CD14-positive monocyte (primary cell): ENCODE measurements around the gene PSD4. TPM values are rescaled to one million over a fixed set of nuclear protein-coding genes. Genes with fewer than 3 reads are reported as not detected.

ENCODE experiments used
- DNase-seq, 3 donors: peaks; one replicate each; pipeline ENCODE4 v3.0.0-alpha.2; 2011 to 2022
- H2AFZ ChIP-seq: 2 replicates; pipeline ENCODE4 v1.6.0; 2012; ENCODE audit warnings: mild to moderate bottlenecking, low read depth, low read length, inconsistent platforms; ENCODE audit not compliant: insufficient read depth, poor library complexity, severe bottlenecking
- H3K27ac ChIP-seq, 2 donors: 1 replicate in 1 of 2; 2 replicates in 1 of 2; pipeline ENCODE4 v1.5.1; 2012 to 2013; ENCODE audit warnings: low read length in 2 of 2, control low read depth in 1 of 2, inconsistent platforms in 1 of 2, low read depth in 1 of 2, mild to moderate bottlenecking in 1 of 2
- H3K27me3 ChIP-seq, 2 donors: one replicate each; pipeline versions ENCODE4 v1.6.0 to v1.6.1; 2011 to 2013; ENCODE audit warnings: low read length in 2 of 2; ENCODE audit not compliant: control insufficient read depth in 2 of 2, insufficient read depth in 2 of 2
- H3K36me3 ChIP-seq, 2 donors: replicated peaks in 1 of 2; 1 replicate in 1 of 2; 2 replicates in 1 of 2; pipeline versions ENCODE4 v1.5.1 to v1.6.1; 2012 to 2013; ENCODE audit warnings: low read length in 2 of 2, control low read depth in 1 of 2, inconsistent platforms in 1 of 2, mild to moderate bottlenecking in 1 of 2; ENCODE audit not compliant: insufficient read depth in 2 of 2, control insufficient read depth in 1 of 2
- H3K4me1 ChIP-seq, 2 donors: 1 replicate in 1 of 2; 2 replicates in 1 of 2; pipeline versions ENCODE4 v1.5.1 to v1.6.1; 2012 to 2013; ENCODE audit warnings: low read length in 2 of 2, control low read depth in 1 of 2, inconsistent platforms in 1 of 2, mild to moderate bottlenecking in 1 of 2, moderate library complexity in 1 of 2; ENCODE audit not compliant: insufficient read depth in 2 of 2, control insufficient read depth in 1 of 2
- H3K4me2 ChIP-seq: replicated peaks from 2 replicates; pipeline ENCODE3; 2012; ENCODE audit warnings: low read length, moderate library complexity, mild to moderate bottlenecking; ENCODE audit not compliant: poor library complexity, severe bottlenecking; ENCODE audit errors: extremely low read depth
- H3K4me3 ChIP-seq, 3 experiments: fragments of 200-600 bp in 1 of 3; sonication (generic) in 1 of 3; replicated peaks in 1 of 3; 1 replicate in 2 of 3; 2 replicates in 1 of 3; pipeline ENCODE4 v1.5.1; 2011 to 2013; ENCODE audit warnings: low read length in 3 of 3, mild to moderate bottlenecking in 3 of 3, control low read depth in 2 of 3, low read depth in 2 of 3, inconsistent platforms in 1 of 3, moderate library complexity in 1 of 3
- H3K79me2 ChIP-seq: 2 replicates; pipeline ENCODE4 v1.6.0; 2012; ENCODE audit warnings: mild to moderate bottlenecking, control low read depth, inconsistent platforms, low read length, moderate library complexity; ENCODE audit not compliant: insufficient read depth
- H3K9ac ChIP-seq: 2 replicates; pipeline ENCODE4 v1.6.0; 2017; ENCODE audit warnings: low read length, mild to moderate bottlenecking; ENCODE audit not compliant: insufficient read depth, poor library complexity, severe bottlenecking
- H3K9me3 ChIP-seq, 2 donors: replicated peaks in 1 of 2; 1 replicate in 1 of 2; 2 replicates in 1 of 2; pipeline versions ENCODE4 v1.5.1 to v1.6.1; 2012 to 2013; ENCODE audit warnings: low read length in 2 of 2, control low read depth in 1 of 2; ENCODE audit not compliant: control insufficient read depth in 1 of 2, insufficient read depth in 1 of 2
- H4K20me1 ChIP-seq: 2 replicates; pipeline ENCODE4 v1.6.0; 2012; ENCODE audit warnings: mild to moderate bottlenecking, low read length, control low read depth, moderate library complexity; ENCODE audit not compliant: insufficient read depth
- H3K27ac Mint-ChIP-seq, 7 donors: one replicate each; pipeline ENCODE4 v1.8.0; 2020; ENCODE audit warnings: mild to moderate bottlenecking in 7 of 7, mixed read lengths in 7 of 7, moderate library complexity in 6 of 7, inconsistent platforms in 2 of 7
- H3K27me3 Mint-ChIP-seq, 3 donors: one replicate each; pipeline ENCODE4 v1.8.0; 2021 to 2022; ENCODE audit warnings: low read depth in 3 of 3, mild to moderate bottlenecking in 3 of 3, mixed read lengths in 3 of 3, moderate library complexity in 3 of 3, inconsistent platforms in 1 of 3
- H3K36me3 Mint-ChIP-seq, 2 donors: one replicate each; pipeline ENCODE4 v1.8.0; 2020; ENCODE audit warnings: mixed read lengths in 2 of 2, inconsistent platforms in 1 of 2, mild to moderate bottlenecking in 1 of 2
- H3K4me1 Mint-ChIP-seq: one replicate; pipeline ENCODE4 v1.8.0; 2020; ENCODE audit warnings: mild to moderate bottlenecking, mixed read lengths
- H3K4me3 Mint-ChIP-seq, 2 donors: one replicate each; pipeline ENCODE4 v1.8.0; 2020; ENCODE audit warnings: mild to moderate bottlenecking in 2 of 2, mixed read lengths in 2 of 2, moderate library complexity in 1 of 2
- H3K9me3 Mint-ChIP-seq, 7 donors: one replicate each; pipeline ENCODE4 v1.8.0; 2020 to 2022; ENCODE audit warnings: mixed read lengths in 7 of 7, mild to moderate bottlenecking in 6 of 7, moderate library complexity in 6 of 7, inconsistent platforms in 2 of 7
- WGBS: methylation state at CpG from one replicate; pipeline ENCODE4 v1.1.5; 2013; ENCODE audit warnings: missing lambda C conversion rate; ENCODE audit not compliant: insufficient coverage; 5-methylcytosine and 5-hydroxymethylcytosine counted together
- intact Hi-C, 2 donors: fragments of 100-400 bp; cut with micrococcal nuclease; formaldehyde crosslinking; loops; one replicate each; pipeline versions ENCODE4 v1.15.0 to v1.15.1; 2023
- polyA plus RNA-seq, 3 donors: library from polyadenylated mRNA; depleted of rRNA in 1 of 3; unstranded in 2 of 3; stranded (reverse) in 1 of 3; fragments of 300-500 nt in 2 of 3; fragments of >200 nt in 1 of 3; fragmentation: Illumina TruSeq in 2 of 3; gene quantifications; 1 replicate in 2 of 3; 2 replicates in 1 of 3; pipeline ENCODE4 v1.2.3, GENCODE V29; 2012 to 2021
- TF ChIP-seq, protein P1 (sequence below): fragments of 200-600 bp; IDR thresholded peaks from one replicate; pipeline ENCODE4 v1.8.0; 2022; ENCODE audit warnings: antibody characterized with exemption, mild to moderate bottlenecking

The PSD4 gene
- polyA plus RNA-seq, 3 donors, result 11.0 to 47.0 (median 18.2) TPM

DNA sequence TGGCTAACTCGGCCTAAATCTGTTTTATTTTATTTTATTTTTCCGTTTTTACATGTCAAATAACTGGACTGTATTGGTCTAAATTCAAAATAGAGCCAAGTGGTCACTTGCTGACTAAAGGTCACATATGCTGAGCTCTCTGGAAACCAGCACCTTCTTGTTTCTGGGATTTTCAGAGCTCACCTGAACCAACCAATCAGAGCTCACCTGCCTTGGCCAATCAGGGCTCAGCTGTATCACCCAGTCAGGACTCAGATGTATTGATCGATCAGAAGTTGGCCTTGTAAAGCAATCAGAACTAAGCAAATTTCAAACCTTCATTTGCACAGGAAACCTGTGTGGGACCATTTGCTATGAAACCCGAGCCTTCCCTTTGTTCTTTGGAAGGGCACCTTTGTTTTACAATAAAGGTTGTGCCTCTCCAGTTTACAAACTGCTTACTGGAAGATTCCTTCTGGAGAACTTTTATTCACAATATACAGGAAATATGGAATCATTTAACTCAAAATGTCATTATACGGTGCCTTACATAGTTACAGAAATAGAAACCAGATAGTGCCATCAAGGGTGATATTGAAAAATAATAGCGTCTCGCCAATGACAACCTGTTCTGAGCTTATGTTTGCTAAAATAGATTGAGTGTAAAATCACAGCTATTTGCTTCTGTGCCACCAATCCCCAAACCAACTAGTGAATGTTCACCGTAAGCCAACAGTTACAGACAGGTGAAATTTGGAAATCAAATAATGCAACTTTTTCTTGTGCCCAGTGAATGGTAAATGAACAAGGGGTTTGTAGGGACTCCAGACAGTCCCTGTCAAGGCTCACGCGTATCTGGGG is 17.3 kb upstream of the PSD4 start:
- 17% methylated on average over 3 of the region's 10 CpGs for WGBS
- Mint-ChIP-seq H3K4me3 (peak overlapping the region; percentile 58 to 80), H3K27ac (no peak overlapping the region), H3K9me3 (peaks cover 0 to 2% (median 0%) of the 10 kb centered on the region in 7 donors), H3K27me3 (peaks cover 12 to 16% (median 13%) of the 10 kb centered on the region in 3 donors), H3K4me1 (peaks cover 16% of the 10 kb centered on the region), H3K36me3 (peaks cover 0 to 7% of the 10 kb centered on the region in 2 donors)
- Histone ChIP-seq H3K27me3 (peaks cover 7 to 18% of the 10 kb centered on the region in 2 donors), H2AFZ (peak overlapping the region; percentile 79), H3K27ac (no peak overlapping the region), H3K4me2 (peak overlapping the region; percentile 76), H3K9ac (no peak overlapping the region), H3K9me3 (no peaks in the 10 kb centered on the region), H4K20me1 (no peaks in the 10 kb centered on the region), H3K79me2 (no peaks in the 10 kb centered on the region), H3K36me3 (no peaks in the 10 kb centered on the region), H3K4me1 (peaks cover 10 to 20% of the 10 kb centered on the region in 2 donors), H3K4me3 (peak overlapping the region in 2 of 3 experiments; percentile 36 to 75)
- intact Hi-C loops, result no loop called here
- DNase-seq, result no peak
- TF ChIP-seq, protein P1, sequence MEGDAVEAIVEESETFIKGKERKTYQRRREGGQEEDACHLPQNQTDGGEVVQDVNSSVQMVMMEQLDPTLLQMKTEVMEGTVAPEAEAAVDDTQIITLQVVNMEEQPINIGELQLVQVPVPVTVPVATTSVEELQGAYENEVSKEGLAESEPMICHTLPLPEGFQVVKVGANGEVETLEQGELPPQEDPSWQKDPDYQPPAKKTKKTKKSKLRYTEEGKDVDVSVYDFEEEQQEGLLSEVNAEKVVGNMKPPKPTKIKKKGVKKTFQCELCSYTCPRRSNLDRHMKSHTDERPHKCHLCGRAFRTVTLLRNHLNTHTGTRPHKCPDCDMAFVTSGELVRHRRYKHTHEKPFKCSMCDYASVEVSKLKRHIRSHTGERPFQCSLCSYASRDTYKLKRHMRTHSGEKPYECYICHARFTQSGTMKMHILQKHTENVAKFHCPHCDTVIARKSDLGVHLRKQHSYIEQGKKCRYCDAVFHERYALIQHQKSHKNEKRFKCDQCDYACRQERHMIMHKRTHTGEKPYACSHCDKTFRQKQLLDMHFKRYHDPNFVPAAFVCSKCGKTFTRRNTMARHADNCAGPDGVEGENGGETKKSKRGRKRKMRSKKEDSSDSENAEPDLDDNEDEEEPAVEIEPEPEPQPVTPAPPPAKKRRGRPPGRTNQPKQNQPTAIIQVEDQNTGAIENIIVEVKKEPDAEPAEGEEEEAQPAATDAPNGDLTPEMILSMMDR, result no peak

DNA sequence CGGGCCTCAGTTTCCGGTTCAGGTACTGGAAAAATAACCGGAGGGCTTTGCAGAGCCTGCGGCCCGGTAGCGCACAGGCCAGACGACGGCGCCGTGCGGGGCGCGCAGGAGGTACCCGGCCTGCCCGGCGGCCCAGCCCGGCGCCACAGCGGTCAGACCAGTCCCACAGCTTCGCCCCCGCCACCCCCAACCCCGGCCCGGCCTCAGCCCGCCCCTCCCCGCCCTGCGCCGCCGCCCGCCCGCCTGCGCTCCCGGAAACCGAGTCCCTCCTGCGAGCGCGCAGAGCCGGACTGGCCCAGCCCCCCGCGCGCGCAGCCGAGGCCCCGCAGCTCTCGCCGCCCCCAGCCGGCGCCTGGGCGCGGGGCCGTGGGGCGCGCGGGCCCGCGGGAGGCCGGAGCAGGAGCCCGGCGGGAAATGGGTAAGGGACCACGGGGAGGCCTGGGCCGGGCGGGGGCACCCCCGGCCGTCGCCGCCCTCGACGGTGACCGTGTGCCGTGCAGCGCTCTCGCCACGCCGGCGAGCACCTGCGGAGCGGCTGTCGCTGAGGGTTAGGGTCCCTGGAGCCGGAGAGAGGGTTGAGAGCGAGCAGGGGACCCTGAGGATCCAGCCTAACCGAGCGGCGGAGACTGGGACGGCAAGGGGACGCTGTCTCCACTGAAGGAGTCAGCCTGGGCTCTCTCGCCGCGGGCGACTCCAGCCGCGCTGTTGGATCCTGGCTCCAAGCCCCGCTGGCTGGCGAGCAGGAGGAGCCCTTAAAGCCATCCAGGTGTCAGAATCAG is 16.5 kb upstream of the PSD4 start:
- H3K27me3 ChIP-seq, result peaks cover 7 to 18% of the 10 kb centered on the region in 2 donors
- H2AFZ ChIP-seq, result peak overlapping the region; percentile 92
- no peaks in the 10 kb centered on the region for H3K9me3 ChIP-seq
- no peaks in the 10 kb centered on the region for H3K79me2 ChIP-seq
- peaks cover 0 to 2% (median 0%) of the 10 kb centered on the region in 7 donors for H3K9me3 Mint-ChIP-seq
- H3K27me3 Mint-ChIP-seq, result peaks cover 12 to 18% (median 16%) of the 10 kb centered on the region in 3 donors
- no peaks in the 10 kb centered on the region for H4K20me1 ChIP-seq
- peak overlapping the region; percentile 41 to 75 (median 43) for H3K4me3 ChIP-seq
- intact Hi-C loops, result no loop called here
- H3K36me3 ChIP-seq, result no peaks in the 10 kb centered on the region
- no peak for DNase-seq
- H3K36me3 Mint-ChIP-seq, result peaks cover 0 to 7% of the 10 kb centered on the region in 2 donors
- H3K4me1 Mint-ChIP-seq, result peaks cover 11% of the 10 kb centered on the region
- peak overlapping the region; percentile 74 to 88 for H3K4me3 Mint-ChIP-seq
- TF ChIP-seq, protein P1, result no peak
- H3K27ac ChIP-seq, result no peak overlapping the region
- peak overlapping the region; percentile 76 for H3K4me2 ChIP-seq
- WGBS, result under 1% methylated on average over 76 of the region's 92 CpGs
- H3K27ac Mint-ChIP-seq, result no peak overlapping the region
- peak overlapping the region; percentile 33 for H3K9ac ChIP-seq
- H3K4me1 ChIP-seq, result peaks cover 6 to 13% of the 10 kb centered on the region in 2 donors
